GM23338 (cell line): ENCODE results near the gene FASN. TPM values are rescaled to one million over a fixed set of nuclear protein-coding genes. Genes with fewer than 3 reads are reported as not detected.
A peak's percentile ranks its signal among the peaks of the same experiment; 100 is the strongest.

Source experiments
- ATAC-seq: fragments of 200-7000 bp; cut with Tn5 transposase; 3 replicates; pipeline ENCODE4 v1.9.1; 2020
- DNase-seq: peaks from one replicate; pipeline ENCODE4 v3.0.0-alpha.2; 2015; ENCODE audit warnings: low spot score
- H2AFZ ChIP-seq: fragments of 200-600 bp; sonication (generic); 2 replicates; pipeline ENCODE4 v1.8.0; 2016; ENCODE audit warnings: antibody characterized with exemption, mild to moderate bottlenecking, moderate library complexity
- H3F3A ChIP-seq: fragments of 200-600 bp; sonication (generic); replicated peaks from 2 replicates; pipeline ENCODE4 v1.8.0; 2017; ENCODE audit warnings: antibody characterized with exemption, mixed run types, low read depth
- H3K27ac ChIP-seq: fragments of 200-600 bp; sonication (generic); 2 replicates; pipeline ENCODE4 v1.6.1; 2016; ENCODE audit warnings: low read depth
- H3K27me3 ChIP-seq: fragments of 200-600 bp; sonication (generic); 2 replicates; pipeline ENCODE4 v1.8.0; 2016; ENCODE audit warnings: mild to moderate bottlenecking, mixed run types, moderate library complexity; ENCODE audit not compliant: insufficient read depth
- H3K36me3 ChIP-seq: fragments of 200-600 bp; sonication (generic); 2 replicates; pipeline ENCODE4 v1.8.0; 2016; ENCODE audit warnings: mild to moderate bottlenecking; ENCODE audit not compliant: insufficient read depth
- H3K4me1 ChIP-seq: fragments of 200-600 bp; sonication (generic); 2 replicates; pipeline ENCODE4 v1.8.0; 2016; ENCODE audit warnings: mild to moderate bottlenecking, moderate library complexity; ENCODE audit not compliant: insufficient read depth
- H3K4me2 ChIP-seq: fragments of 200-600 bp; sonication (generic); 2 replicates; pipeline ENCODE4 v1.7.1; 2017; ENCODE audit warnings: mixed run types
- H3K4me3 ChIP-seq: fragments of 200-600 bp; sonication (generic); 2 replicates; pipeline ENCODE4 v1.6.1; 2016; ENCODE audit warnings: mixed run types
- H3K79me2 ChIP-seq: fragments of 200-600 bp; sonication (generic); replicated peaks from 2 replicates; pipeline ENCODE4 v1.8.0; 2017; ENCODE audit warnings: mild to moderate bottlenecking; ENCODE audit not compliant: insufficient read depth
- H3K9me2 ChIP-seq: fragments of 200-600 bp; sonication (generic); 2 replicates; pipeline ENCODE4 v1.8.0; 2017; ENCODE audit not compliant: insufficient read depth
- H4K20me1 ChIP-seq: fragments of 200-600 bp; sonication (generic); replicated peaks from 2 replicates; pipeline ENCODE4 v1.8.0; 2017; ENCODE audit warnings: mild to moderate bottlenecking; ENCODE audit not compliant: insufficient read depth
- H3K27ac Mint-ChIP-seq: 2 replicates; pipeline ENCODE4 v1.8.0; 2020; ENCODE audit warnings: inconsistent platforms, mild to moderate bottlenecking, moderate library complexity, mixed read lengths
- H3K27me3 Mint-ChIP-seq: 3 replicates; pipeline ENCODE4 v1.8.0; 2022; ENCODE audit warnings: low read depth, mild to moderate bottlenecking, moderate library complexity, mixed read lengths, inconsistent platforms; ENCODE audit not compliant: insufficient read depth, poor library complexity
- H3K36me3 Mint-ChIP-seq: 3 replicates; pipeline ENCODE4 v1.8.0; 2021; ENCODE audit warnings: low read depth, mild to moderate bottlenecking, inconsistent platforms, moderate library complexity, mixed read lengths
- H3K4me1 Mint-ChIP-seq: 3 replicates; pipeline ENCODE4 v1.8.0; 2020; ENCODE audit warnings: mild to moderate bottlenecking, inconsistent platforms, mixed read lengths
- H3K4me3 Mint-ChIP-seq: 3 replicates; pipeline ENCODE4 v1.8.0; 2021; ENCODE audit warnings: moderate library complexity, mild to moderate bottlenecking, inconsistent platforms, mixed read lengths
- H3K9me3 Mint-ChIP-seq: 3 replicates; pipeline ENCODE4 v1.8.0; 2020; ENCODE audit warnings: moderate library complexity, mild to moderate bottlenecking, inconsistent platforms, mixed read lengths
- ETS1 ChIP-seq: IDR thresholded peaks from 2 replicates; pipeline ENCODE4 v1.6.1; 2016; ENCODE audit warnings: antibody characterized with exemption
- POLR2AphosphoS5 ChIP-seq: IDR thresholded peaks from 2 replicates; pipeline ENCODE4 v1.6.1; 2016; ENCODE audit warnings: antibody characterized with exemption, low read depth
- REST ChIP-seq: IDR thresholded peaks from one replicate; pipeline ENCODE4 v1.6.1; 2018; ENCODE audit warnings: antibody characterized with exemption; ENCODE audit not compliant: unreplicated experiment
- STAT1 ChIP-seq: IDR thresholded peaks from one replicate; pipeline ENCODE4 v1.6.1; 2016; ENCODE audit warnings: antibody characterized with exemption; ENCODE audit not compliant: unreplicated experiment
- ZNF331 ChIP-seq: fragments of 250-450 bp; sonication (Bioruptor Pico); IDR thresholded peaks from 2 replicates; pipeline ENCODE4 v1.5.0; 2020; ENCODE audit warnings: low read depth, mild to moderate bottlenecking, moderate library complexity
- polyA plus RNA-seq: library from polyadenylated mRNA; unstranded; fragments of >200 nt; fragmentation: Nextera tagmentation; extraction: Ambion mirVana; gene quantifications from 2 replicates; pipeline ENCODE4 v1.2.1, GENCODE V29; 2016
- total RNA-seq: library from RNA; depleted of rRNA; stranded (reverse); fragments of >200 nt; shearing (Covaris generic); gene quantifications from 2 replicates; pipeline ENCODE4 v1.2.3, GENCODE V29; 2014

FASN gene
- total and polyA plus RNA-seq, 2 experiments from 2014 or later = 120 to 849 TPM

- no peak for TF ChIP-seq REST
- TF ChIP-seq STAT1 = no peak
Measured at GRCh38 chr17:82097919-82098168, 192 bp downstream of the FASN start (continued).

DNA sequence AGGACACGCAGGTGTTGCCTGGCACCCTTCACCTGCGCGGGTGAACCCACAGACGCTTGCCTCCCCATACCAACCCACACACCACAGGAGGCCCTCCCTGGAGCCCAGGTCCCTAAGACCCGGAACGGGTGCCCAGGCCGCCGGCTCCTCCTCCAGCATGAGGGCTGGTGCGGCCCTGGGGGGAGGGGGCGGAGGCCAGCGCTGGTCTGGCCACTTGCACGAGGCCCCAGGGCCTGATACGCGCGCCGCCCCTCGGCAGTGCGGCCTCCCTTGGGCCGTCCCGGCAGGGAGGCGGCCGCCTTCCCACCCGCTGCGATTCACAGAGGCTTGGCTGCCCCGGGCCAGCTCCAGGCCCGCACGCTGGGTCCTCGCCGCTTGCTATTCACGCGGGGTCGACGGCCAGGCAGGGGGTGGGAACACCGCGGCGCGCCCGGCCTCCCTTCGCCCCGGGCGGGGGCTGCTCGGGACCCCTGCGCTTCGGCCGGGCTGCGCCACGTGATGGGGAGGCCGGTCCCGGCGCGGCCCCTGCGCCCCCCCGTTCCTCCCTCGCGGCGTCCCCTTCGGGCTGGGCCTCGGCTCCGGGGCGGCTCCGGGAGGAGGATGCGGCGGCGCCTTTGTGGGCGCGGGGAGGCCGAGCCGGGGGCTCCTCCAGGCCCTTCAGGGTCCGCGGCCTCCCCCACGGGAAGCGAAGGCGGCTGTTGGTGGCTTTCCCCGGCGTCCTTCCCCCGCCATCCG lies 685 bp downstream of the FASN start:
- Histone ChIP-seq H3K4me1 (peaks cover 27% of the 10 kb centered on the region), H3K36me3 (peaks cover 5% of the 10 kb centered on the region; the same call in 1 of the 2 replicates), H3K9me2 (no peaks in the 10 kb centered on the region), H3K27ac (no peak overlapping the region), H4K20me1 (peaks cover 26% of the 10 kb centered on the region), H3K4me3 (peak overlapping the region; percentile 88), H2AFZ (no peak overlapping the region), H3K4me2 (peak overlapping the region; percentile 91), H3F3A (0 out of 2 replicates have a peak, but pooled peaks cover 14% of the 10 kb centered on the region), H3K27me3 (no peaks in the 10 kb centered on the region), H3K79me2 (peaks cover 53% of the 10 kb centered on the region)
- Mint-ChIP-seq H3K4me3 (peak overlapping the region; percentile 73), H3K9me3 (no peaks in the 10 kb centered on the region), H3K27ac (no peak overlapping the region), H3K36me3 (peaks cover 31% of the 10 kb centered on the region; the same call in 2 of the 3 replicates), H3K27me3 (peaks cover 13% of the 10 kb centered on the region), H3K4me1 (peaks cover 16% of the 10 kb centered on the region)
- ATAC-seq (peak; percentile 5), DNase-seq (peak; percentile 25)
- TF ChIP-seq POLR2AphosphoS5 (0 out of 2 replicates have a peak, but pooled peaks have one; percentile 37), ETS1 (no peak), STAT1 (no peak)

- Histone ChIP-seq H2AFZ (no peak overlapping the region), H3K9me2 (no peaks in the 10 kb centered on the region), H3K27me3 (no peaks in the 10 kb centered on the region), H4K20me1 (peaks cover 26% of the 10 kb centered on the region), H3K4me2 (peak overlapping the region; percentile 91), H3K27ac (no peak overlapping the region), H3K36me3 (peaks cover 6% of the 10 kb centered on the region; the same call in 1 of the 2 replicates), H3F3A (0 out of 2 replicates have a peak, but pooled peaks cover 17% of the 10 kb centered on the region), H3K79me2 (peaks cover 53% of the 10 kb centered on the region), H3K4me3 (peak overlapping the region; percentile 88), H3K4me1 (peaks cover 27% of the 10 kb centered on the region)
- peaks cover 14% of the 10 kb centered on the region for H3K4me1 Mint-ChIP-seq
- peak overlapping the region; percentile 73 for H3K4me3 Mint-ChIP-seq
- TF ChIP-seq ZNF331 (CRISPR knock-in tag) (no peak), STAT1 (no peak), POLR2AphosphoS5 (no peak)
- peaks cover 11% of the 10 kb centered on the region for H3K27me3 Mint-ChIP-seq
- H3K9me3 Mint-ChIP-seq = no peaks in the 10 kb centered on the region
- no peak for ATAC-seq
- no peak overlapping the region for H3K27ac Mint-ChIP-seq
- DNase-seq = no peak
- peaks cover 34% of the 10 kb centered on the region; the same call in 2 of the 3 replicates for H3K36me3 Mint-ChIP-seq
Measured at GRCh38 chr17:82096709-82097183, 1.3 kb downstream of the FASN start.
